Activated CD8-positive, alpha-beta memory T cell treated with anti-CD3 and anti-CD28 coated beads, Interleukin-2, amount 10 ng/mL, durations not matched to agents 7 days and 5 days (primary cell): ENCODE measurements around the gene HLA-DQB1. TPM values are rescaled to one million over a fixed set of nuclear protein-coding genes. Genes with fewer than 3 reads are reported as not detected.
"Not testable (repeated sequence)": the region's sequence is repeated elsewhere in the genome, so short reads cannot be mapped to it uniquely, and the experiment has no call there.

ENCODE experiments used
- ATAC-seq: fragments of 150-1000 bp; cut with Tn5 transposase; one replicate; pipeline ENCODE4 v1.10.0; 2021; ENCODE audit warnings: moderate library complexity
- CTCF ChIA-PET: fragments of 350-600 bp; sonication (Branson Sonifier 250); formaldehyde crosslinking; loops from one replicate; lab custom pipeline; 2021; ENCODE audit warnings: antibody characterized with exemption; lab: Charles Lee
- DNase-seq: peaks from one replicate; pipeline ENCODE4 v3.0.0-alpha.2; 2020
- H3K27ac Mint-ChIP-seq: one replicate; pipeline ENCODE4 v1.8.0; 2021; ENCODE audit warnings: mild to moderate bottlenecking, mixed read lengths
- H3K27me3 Mint-ChIP-seq: one replicate; pipeline ENCODE4 v1.8.0; 2021; ENCODE audit warnings: mixed read lengths
- H3K36me3 Mint-ChIP-seq: one replicate; pipeline ENCODE4 v1.8.0; 2021; ENCODE audit warnings: mild to moderate bottlenecking, mixed read lengths
- H3K4me1 Mint-ChIP-seq: one replicate; pipeline ENCODE4 v1.8.0; 2021; ENCODE audit warnings: mixed read lengths
- H3K4me3 Mint-ChIP-seq: one replicate; pipeline ENCODE4 v1.8.0; 2021; ENCODE audit warnings: mild to moderate bottlenecking, moderate library complexity, mixed read lengths
- H3K9me3 Mint-ChIP-seq: one replicate; pipeline ENCODE4 v1.8.0; 2022; ENCODE audit warnings: low read depth, mixed read lengths
- total RNA-seq, 2 experiments: library from RNA; stranded (reverse); gene quantifications; one replicate each; pipeline ENCODE4 v1.2.3, GENCODE V29; 2021

The HLA-DQB1 gene
- total RNA-seq = 10 to 100 TPM; 72.9 to 89.8 TPM

DNA sequence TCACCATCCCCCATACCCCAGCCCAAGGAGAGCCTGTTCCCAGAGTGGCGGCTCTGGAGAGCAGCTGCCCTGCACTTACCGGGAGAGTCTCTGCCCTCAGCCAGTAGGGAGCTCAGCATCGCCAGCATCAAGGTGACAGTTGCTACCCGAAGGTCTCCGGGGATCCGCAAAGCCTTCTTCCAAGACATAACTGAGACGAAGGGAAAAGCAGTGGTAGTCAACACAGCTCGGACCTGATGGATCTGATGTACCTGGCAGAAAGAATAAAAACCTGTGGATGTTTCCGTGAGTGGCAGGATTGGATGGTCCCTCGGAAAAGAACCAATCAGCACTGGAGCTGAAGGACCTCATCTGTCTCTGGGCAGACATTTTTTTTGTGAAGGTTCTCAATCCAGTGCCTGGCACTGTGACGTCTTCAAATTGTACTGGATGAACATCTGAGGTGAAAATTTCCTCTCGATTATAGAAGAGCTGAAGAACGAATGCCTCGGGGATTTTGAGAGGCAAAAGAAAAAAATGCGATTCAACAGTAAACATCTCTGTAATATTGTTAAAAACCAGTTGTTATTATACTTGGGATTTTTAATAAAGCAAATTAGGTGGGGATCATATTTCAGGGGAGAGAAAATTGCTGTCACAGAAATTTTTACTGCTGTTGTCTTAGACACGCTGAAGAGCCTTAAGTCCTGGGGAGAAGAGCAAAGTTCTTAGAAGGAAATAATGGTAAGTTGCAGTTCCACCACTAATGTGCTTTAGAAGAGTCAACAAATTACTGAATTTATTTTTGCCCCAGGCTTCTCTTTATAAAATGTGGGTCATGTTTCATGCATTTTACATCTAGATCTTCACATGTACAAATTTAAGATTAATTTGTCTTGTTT, at the start of gene HLA-DQB1:
HLA-DQB1 (minus strand) TSS at position 238 of the 881 bp plus-strand sequence; CDS start at position 188, 50 bp downstream.
- CTCF ChIA-PET = interaction anchor here (0.6 to 2.4 kb wide), 3 partner anchors 25 to 108 kb away, joined by 3 to 12 read pairs (median 3); no protein-coding TSS in a partner anchor
- peaks cover 57% of the 10 kb centered on the region for H3K4me1 Mint-ChIP-seq
- H3K4me3 Mint-ChIP-seq = peak within 1 kb of the TSS; percentile 90
- ATAC-seq (peak; percentile 77), DNase-seq (peak; percentile 84)
- no peaks in the 10 kb centered on the region for H3K9me3 Mint-ChIP-seq
- peaks cover 14% of the 10 kb centered on the region for H3K27me3 Mint-ChIP-seq
- H3K36me3 Mint-ChIP-seq = peaks cover 40% of the 10 kb centered on the region
- H3K27ac Mint-ChIP-seq = peak within 1 kb of the TSS; percentile 89

DNA sequence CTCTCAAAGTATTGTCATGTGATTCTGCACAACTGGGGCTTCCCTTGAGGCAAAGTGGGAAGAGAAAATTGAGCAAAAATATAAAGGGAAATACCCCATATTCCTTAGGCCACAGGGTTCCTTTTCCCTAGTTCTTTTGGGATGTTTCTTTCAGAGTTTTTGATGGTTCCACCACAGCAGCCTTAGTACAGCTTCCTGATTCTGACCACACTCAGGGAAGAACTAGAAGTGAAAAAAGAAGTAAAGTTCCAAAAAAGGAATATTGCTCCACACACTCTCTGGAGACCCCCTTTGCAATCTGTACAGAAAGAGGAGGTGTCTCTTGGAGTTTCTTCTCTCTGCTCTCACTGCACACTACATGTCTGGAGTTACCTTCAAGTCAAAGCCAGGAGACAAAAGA, 46.8 kb upstream of the HLA-DQB1 start:
- H3K4me1 Mint-ChIP-seq = peaks cover 2% of the 10 kb centered on the region
- CTCF ChIA-PET = interaction anchor here (1.0 to 2.0 kb wide), 4 partner anchors 11 to 300 kb away, joined by 5 to 9 read pairs (median 6); no protein-coding TSS in a partner anchor
- no peak for ATAC-seq
- H3K9me3 Mint-ChIP-seq = no peaks in the 10 kb centered on the region
- H3K36me3 Mint-ChIP-seq = no peaks in the 10 kb centered on the region
- peaks cover 17% of the 10 kb centered on the region for H3K27me3 Mint-ChIP-seq
- H3K27ac Mint-ChIP-seq = no peak overlapping the region
- no peak for DNase-seq
- no peak overlapping the region for H3K4me3 Mint-ChIP-seq

DNA sequence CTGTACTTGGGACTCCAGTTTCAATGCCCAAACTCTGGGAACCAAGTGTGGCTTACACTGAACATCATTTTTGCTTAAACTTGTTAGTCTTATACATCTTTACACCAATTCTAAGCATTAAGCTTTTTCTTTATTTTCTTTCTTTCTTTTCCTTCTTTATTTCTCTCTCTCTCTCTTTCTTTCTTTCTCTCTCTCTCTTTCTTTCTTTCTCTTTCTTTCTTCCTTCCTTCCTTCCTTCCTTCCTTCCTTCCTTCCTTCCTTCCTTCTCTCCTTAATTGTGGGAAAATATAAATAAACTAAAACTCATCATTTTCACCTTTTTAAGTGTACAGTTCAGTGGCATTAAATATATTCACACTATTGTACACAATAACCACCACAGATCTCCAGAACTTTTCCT, 43.2 kb upstream of the HLA-DQB1 start:
- Mint-ChIP-seq H3K27ac (no peak overlapping the region), H3K4me1 (peaks cover 2% of the 10 kb centered on the region), H3K4me3 (no peak overlapping the region), H3K36me3 (no peaks in the 10 kb centered on the region), H3K9me3 (no peaks in the 10 kb centered on the region), H3K27me3 (peaks cover 18% of the 10 kb centered on the region)
- ATAC-seq = no peak
- CTCF ChIA-PET = no interaction called here
- DNase-seq = no peak

DNA sequence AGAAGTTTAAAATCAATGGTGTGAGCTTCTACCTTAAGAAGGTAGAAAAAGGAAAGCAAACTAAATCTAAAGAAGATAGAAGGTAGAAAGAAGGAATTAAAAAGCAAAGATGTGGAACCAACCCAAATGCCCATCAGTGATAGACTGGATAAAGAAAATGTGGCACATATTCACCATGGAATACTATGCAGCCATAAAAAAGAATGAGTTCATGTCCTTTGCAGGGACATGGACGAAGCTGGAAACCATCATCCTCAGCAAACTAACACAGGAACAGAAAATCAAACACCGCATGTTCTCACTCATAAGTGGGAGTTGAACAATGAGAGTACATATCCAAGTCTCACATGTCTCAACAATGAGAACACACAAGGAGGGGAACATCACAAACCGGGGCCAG, 38.7 kb upstream of the HLA-DQB1 start:
- CTCF ChIA-PET, H3K27ac Mint-ChIP-seq, ATAC-seq, H3K9me3 Mint-ChIP-seq, DNase-seq, H3K36me3 Mint-ChIP-seq, H3K4me1 Mint-ChIP-seq, H3K4me3 Mint-ChIP-seq: not testable (repeated sequence)
- H3K27me3 Mint-ChIP-seq = peaks cover 47% of the 10 kb centered on the region

DNA sequence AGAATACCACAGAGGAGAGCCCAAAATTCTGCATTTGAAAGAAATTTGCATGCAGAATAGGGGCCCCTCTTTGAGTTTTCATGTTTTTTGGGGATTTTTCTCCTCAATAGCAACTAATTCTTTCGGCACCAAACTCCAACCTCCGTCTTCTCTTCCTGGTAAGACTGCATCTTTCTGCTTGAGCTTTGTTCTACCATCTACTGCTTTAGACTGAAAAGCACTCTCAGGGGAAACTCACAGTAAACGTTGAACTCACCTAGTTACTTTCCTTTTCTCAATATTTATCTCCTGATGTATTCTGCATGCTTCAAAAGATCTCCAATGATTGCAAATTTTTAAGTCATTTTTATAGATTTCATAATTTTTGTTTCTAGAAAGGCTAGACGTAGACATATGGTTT, 36.9 kb upstream of the HLA-DQB1 start:
- no peak for ATAC-seq
- H3K4me1 Mint-ChIP-seq = peaks cover 5% of the 10 kb centered on the region
- no peak overlapping the region for H3K4me3 Mint-ChIP-seq
- DNase-seq = no peak
- H3K36me3 Mint-ChIP-seq = no peaks in the 10 kb centered on the region
- no peak overlapping the region for H3K27ac Mint-ChIP-seq
- H3K27me3 Mint-ChIP-seq = peaks cover 56% of the 10 kb centered on the region
- CTCF ChIA-PET = interaction anchor here (1.4 to 4.5 kb wide), 3 partner anchors 11 to 289 kb away, joined by 6 to 72 read pairs (median 39); no protein-coding TSS in a partner anchor
- no peaks in the 10 kb centered on the region for H3K9me3 Mint-ChIP-seq

GRCh38 chr6:32700391-32701040, 34.1 kb upstream of the HLA-DQB1 start:
- no peaks in the 10 kb centered on the region for H3K36me3 Mint-ChIP-seq
- peak; percentile 70 for ATAC-seq
- no peaks in the 10 kb centered on the region for H3K9me3 Mint-ChIP-seq
- CTCF ChIA-PET = interaction anchor here (0.8 to 4.5 kb wide), 28 partner anchors 8 to 303 kb away, joined by 3 to 72 read pairs (median 6); partner anchors contain the start of gene HLA-DRA
- H3K4me3 Mint-ChIP-seq = no peak overlapping the region
- H3K27me3 Mint-ChIP-seq = peaks cover 74% of the 10 kb centered on the region
- H3K4me1 Mint-ChIP-seq = peaks cover 5% of the 10 kb centered on the region
- H3K27ac Mint-ChIP-seq = no peak overlapping the region
- no peak for DNase-seq

- CTCF ChIA-PET = no interaction called here
Measured at GRCh38 chr6:32697031-32697430, 30.6 kb upstream of the HLA-DQB1 start.

GRCh38 chr6:32692019-32692418, 25.6 kb upstream of the HLA-DQB1 start:
- H3K27ac Mint-ChIP-seq = no peak overlapping the region
- no peaks in the 10 kb centered on the region for H3K36me3 Mint-ChIP-seq
- H3K4me1 Mint-ChIP-seq = peaks cover 18% of the 10 kb centered on the region
- peak; percentile 90 for ATAC-seq
- peak; percentile 85 for DNase-seq
- peaks cover 55% of the 10 kb centered on the region for H3K27me3 Mint-ChIP-seq
- H3K9me3 Mint-ChIP-seq = no peaks in the 10 kb centered on the region
- CTCF ChIA-PET = interaction anchor here (0.8 to 4.1 kb wide), 28 partner anchors 9 to 446 kb away, joined by 3 to 46 read pairs (median 6); partner anchors contain the start of genes HLA-DQB1, HLA-DRA, TAP1 and TAP2
- H3K4me3 Mint-ChIP-seq = no peak overlapping the region

More at GRCh38 chr6:32697031-32697430, 30.6 kb upstream of the HLA-DQB1 start:
- no peak overlapping the region for H3K4me3 Mint-ChIP-seq
- H3K27ac Mint-ChIP-seq = no peak overlapping the region
- no peaks in the 10 kb centered on the region for H3K9me3 Mint-ChIP-seq
- peaks cover 5% of the 10 kb centered on the region for H3K4me1 Mint-ChIP-seq
- peaks cover 83% of the 10 kb centered on the region for H3K27me3 Mint-ChIP-seq
- ATAC-seq (no peak), DNase-seq (no peak)
- H3K36me3 Mint-ChIP-seq = no peaks in the 10 kb centered on the region

DNA sequence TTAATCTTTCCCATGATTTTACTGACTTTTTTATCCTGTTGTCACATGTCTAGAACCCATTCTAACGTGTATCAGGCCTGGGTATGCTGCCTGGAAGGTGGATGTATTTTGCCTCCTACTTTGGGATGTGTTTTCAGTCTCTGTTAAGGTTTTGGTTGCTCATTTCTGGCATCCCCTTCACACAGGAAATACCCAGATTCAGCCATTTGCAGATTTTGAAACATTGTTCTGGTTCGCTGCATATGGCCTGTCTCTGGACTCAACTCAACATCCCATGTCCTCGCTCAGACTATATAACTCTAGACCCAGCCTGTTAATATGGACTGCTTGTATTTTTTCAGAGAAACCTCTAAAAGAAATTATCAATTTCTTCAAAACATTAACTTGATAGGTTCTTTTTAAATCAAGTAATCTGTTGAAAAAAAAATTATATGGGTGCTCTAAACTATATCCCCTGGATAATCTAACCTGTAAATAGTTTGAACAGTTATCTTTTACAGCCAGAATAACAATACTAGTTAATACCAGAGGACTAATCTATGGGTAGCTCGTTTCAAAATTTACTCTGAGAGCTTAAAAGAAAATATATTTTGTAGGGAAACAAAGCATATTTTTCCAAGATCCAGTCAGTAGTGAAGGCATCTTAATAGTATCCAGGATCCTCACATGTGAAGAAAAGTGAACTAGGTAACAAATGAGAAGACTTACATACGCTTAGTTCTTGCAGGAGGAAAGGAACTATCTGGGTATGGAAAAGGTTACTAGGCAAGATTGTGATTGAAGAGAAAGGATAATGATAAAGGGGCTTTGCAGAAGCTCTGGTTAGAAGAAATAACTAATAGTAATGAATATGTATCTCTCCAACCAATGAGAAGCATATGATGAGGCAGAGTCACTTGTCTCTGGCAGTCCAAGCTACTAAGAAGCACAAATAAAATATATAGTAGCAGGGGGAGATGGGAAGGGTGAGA, 23.4 kb upstream of the HLA-DQB1 start:
- Mint-ChIP-seq H3K27me3 (peaks cover 44% of the 10 kb centered on the region), H3K9me3 (no peaks in the 10 kb centered on the region), H3K36me3 (peaks cover 4% of the 10 kb centered on the region), H3K27ac (peak overlapping the region; percentile 52), H3K4me1 (peaks cover 36% of the 10 kb centered on the region), H3K4me3 (no peak overlapping the region)
- CTCF ChIA-PET = interaction anchor here (1.1 to 4.1 kb wide), 7 partner anchors 11 to 275 kb away, joined by 3 to 46 read pairs (median 9); no protein-coding TSS in a partner anchor
- DNase-seq = no peak
- no peak for ATAC-seq

DNA sequence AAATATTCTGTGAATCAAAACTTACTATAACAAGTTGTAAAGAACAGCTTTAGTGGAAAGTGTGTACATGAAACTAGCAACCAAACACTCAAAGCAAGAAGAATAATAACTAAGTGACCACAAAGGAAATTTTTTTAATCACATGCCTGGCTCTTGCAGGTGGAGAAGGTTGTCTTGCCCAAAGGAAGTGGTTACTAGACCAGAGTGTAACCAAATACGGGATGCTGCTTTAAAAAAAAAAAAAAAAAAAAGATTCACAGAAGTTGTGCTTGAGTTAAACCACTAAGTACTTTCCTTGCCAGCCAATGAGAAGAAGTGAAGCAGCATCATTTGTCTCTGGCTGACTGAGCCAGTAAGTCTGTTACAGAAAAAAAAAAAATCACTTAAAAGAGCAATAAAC, 19.1 kb upstream of the HLA-DQB1 start:
- H3K27ac Mint-ChIP-seq = peak overlapping the region; percentile 81
- peak; percentile 92 for ATAC-seq
- peak overlapping the region; percentile 31 for H3K4me3 Mint-ChIP-seq
- H3K9me3 Mint-ChIP-seq = no peaks in the 10 kb centered on the region
- H3K27me3 Mint-ChIP-seq = peaks cover 42% of the 10 kb centered on the region
- peaks cover 15% of the 10 kb centered on the region for H3K36me3 Mint-ChIP-seq
- DNase-seq = peak; percentile 77
- peaks cover 41% of the 10 kb centered on the region for H3K4me1 Mint-ChIP-seq
- CTCF ChIA-PET = interaction anchor here (1.2 to 1.7 kb wide), 3 partner anchors 76 to 271 kb away, joined by 3 to 5 read pairs (median 3); no protein-coding TSS in a partner anchor

GRCh38 chr6:32684246-32684645, 17.8 kb upstream of the HLA-DQB1 start:
- Mint-ChIP-seq H3K4me1 (peaks cover 31% of the 10 kb centered on the region), H3K9me3 (no peaks in the 10 kb centered on the region), H3K36me3 (peaks cover 15% of the 10 kb centered on the region), H3K27ac (no peak overlapping the region), H3K4me3 (no peak overlapping the region), H3K27me3 (peaks cover 47% of the 10 kb centered on the region)
- no peak for DNase-seq
- no peak for ATAC-seq
- CTCF ChIA-PET = no interaction called here

- CTCF ChIA-PET = no interaction called here
- no peak for ATAC-seq
- peaks cover 68% of the 10 kb centered on the region for H3K27me3 Mint-ChIP-seq
Measured at GRCh38 chr6:32680055-32680454, 13.6 kb upstream of the HLA-DQB1 start.

More at GRCh38 chr6:32680055-32680454, 13.6 kb upstream of the HLA-DQB1 start:
- H3K4me3 Mint-ChIP-seq = no peak overlapping the region
- peaks cover 10% of the 10 kb centered on the region for H3K4me1 Mint-ChIP-seq
- H3K27ac Mint-ChIP-seq = no peak overlapping the region
- peaks cover 18% of the 10 kb centered on the region for H3K36me3 Mint-ChIP-seq
- no peak for DNase-seq
- H3K9me3 Mint-ChIP-seq = peaks cover 12% of the 10 kb centered on the region
